ENCODE measurements around the gene HSD11B1.

The HSD11B1 gene

DNA sequence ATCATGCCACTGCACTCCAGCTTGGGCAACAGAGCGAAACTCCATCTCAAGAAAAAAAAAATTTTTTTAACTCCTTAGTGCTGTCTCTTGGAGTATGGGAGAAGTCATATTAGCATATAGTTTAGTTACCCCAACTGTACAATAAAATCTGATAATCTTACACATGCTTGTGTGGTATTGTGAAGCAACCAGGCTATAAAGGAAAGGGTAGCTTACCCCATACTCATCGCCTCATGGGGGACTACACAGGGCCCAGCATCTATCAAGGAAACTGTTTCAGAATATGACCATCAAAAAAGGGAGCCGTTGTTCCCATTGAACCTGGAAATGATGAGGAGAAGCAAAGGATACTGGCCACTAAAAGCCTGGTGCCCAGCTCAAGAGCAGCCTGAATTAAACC is 48.2 kb downstream of the HSD11B1 start:
- no peak overlapping the region for H3K27ac Mint-ChIP-seq
- no peaks in the 10 kb centered on the region for H3K9me3 Mint-ChIP-seq
- no peaks in the 10 kb centered on the region for H3K4me1 Mint-ChIP-seq
- TF ChIP-seq, protein P1, sequence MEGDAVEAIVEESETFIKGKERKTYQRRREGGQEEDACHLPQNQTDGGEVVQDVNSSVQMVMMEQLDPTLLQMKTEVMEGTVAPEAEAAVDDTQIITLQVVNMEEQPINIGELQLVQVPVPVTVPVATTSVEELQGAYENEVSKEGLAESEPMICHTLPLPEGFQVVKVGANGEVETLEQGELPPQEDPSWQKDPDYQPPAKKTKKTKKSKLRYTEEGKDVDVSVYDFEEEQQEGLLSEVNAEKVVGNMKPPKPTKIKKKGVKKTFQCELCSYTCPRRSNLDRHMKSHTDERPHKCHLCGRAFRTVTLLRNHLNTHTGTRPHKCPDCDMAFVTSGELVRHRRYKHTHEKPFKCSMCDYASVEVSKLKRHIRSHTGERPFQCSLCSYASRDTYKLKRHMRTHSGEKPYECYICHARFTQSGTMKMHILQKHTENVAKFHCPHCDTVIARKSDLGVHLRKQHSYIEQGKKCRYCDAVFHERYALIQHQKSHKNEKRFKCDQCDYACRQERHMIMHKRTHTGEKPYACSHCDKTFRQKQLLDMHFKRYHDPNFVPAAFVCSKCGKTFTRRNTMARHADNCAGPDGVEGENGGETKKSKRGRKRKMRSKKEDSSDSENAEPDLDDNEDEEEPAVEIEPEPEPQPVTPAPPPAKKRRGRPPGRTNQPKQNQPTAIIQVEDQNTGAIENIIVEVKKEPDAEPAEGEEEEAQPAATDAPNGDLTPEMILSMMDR (IDR thresholded peaks at IDR 0.05; ENCODE audit: unreplicated experiment in 3 of 3): no peak
- peaks cover 20% of the 10 kb centered on the region for H3K27me3 Mint-ChIP-seq (ENCODE audit: low read depth)
- no peaks in the 10 kb centered on the region for H3K36me3 Mint-ChIP-seq (ENCODE audit: low read depth)
- H3K4me3 Mint-ChIP-seq: no peak overlapping the region

GRCh38 chr1:209755256-209755655 is 50.6 kb downstream of the HSD11B1 start:
- Mint-ChIP-seq H3K36me3 (ENCODE audit: low read depth) (no peaks in the 10 kb centered on the region), H3K4me3 (no peak overlapping the region), H3K27me3 (ENCODE audit: low read depth) (peaks cover 26% of the 10 kb centered on the region), H3K4me1 (peaks cover 9% of the 10 kb centered on the region), H3K27ac (no peak overlapping the region), H3K9me3 (no peaks in the 10 kb centered on the region)
- TF ChIP-seq, protein P1 (IDR thresholded peaks at IDR 0.05; ENCODE audit: unreplicated experiment in 3 of 3): no peak

DNA sequence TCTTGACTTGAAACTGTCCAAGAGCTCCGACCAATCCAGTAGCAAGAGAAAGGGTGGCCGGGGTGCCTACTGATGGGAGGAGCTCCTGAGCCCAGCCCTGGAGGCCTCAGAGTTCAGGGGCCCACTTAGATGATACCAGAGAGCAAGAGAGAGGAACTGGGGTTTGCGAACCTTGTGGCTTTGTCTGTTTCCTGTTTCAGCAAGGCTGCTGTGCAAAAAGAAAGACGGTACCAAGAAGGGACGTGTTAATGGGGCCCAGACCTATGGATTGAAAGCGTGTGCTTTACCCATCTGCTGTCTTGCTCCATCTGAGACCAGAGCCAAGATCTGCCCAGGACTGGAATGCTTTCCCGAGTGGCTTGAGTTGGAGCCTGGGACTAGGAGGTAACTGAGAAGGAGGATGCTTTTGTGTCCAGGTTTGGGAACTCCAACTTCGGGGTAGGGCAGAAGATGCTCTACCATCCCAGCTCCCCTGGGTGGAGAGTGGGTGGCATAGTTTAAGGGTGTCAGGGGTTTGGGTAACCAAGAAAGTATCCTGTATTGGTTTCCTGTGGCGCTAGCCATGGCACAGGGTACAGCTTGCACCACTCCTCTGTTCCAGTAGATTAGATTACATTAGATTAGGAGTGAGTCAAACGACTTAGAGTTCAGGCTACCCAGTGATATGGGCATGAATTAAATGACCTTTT is 51.4 kb downstream of the HSD11B1 start, which contains the start of gene TRAF3IP3:
TRAF3IP3 (plus strand) TSS at position 128 of the 689 bp plus-strand sequence. CDS start 3,987 bp downstream, outside the sequence.
- Mint-ChIP-seq H3K27ac (no peak within 1 kb of the TSS), H3K27me3 (ENCODE audit: low read depth) (peaks cover 24% of the 10 kb centered on the region), H3K9me3 (no peaks in the 10 kb centered on the region), H3K36me3 (ENCODE audit: low read depth) (no peaks in the 10 kb centered on the region), H3K4me3 (no peak within 1 kb of the TSS), H3K4me1 (peaks cover 9% of the 10 kb centered on the region)
- TF ChIP-seq, protein P1 (IDR thresholded peaks at IDR 0.05; ENCODE audit: unreplicated experiment in 3 of 3): no peak

GRCh38 chr1:209756615-209757445 is 52.2 kb downstream of the HSD11B1 start:
- Mint-ChIP-seq H3K27me3 (ENCODE audit: low read depth) (peaks cover 26% of the 10 kb centered on the region), H3K4me3 (no peak overlapping the region), H3K27ac (no peak overlapping the region), H3K36me3 (ENCODE audit: low read depth) (no peaks in the 10 kb centered on the region), H3K4me1 (peaks cover 9% of the 10 kb centered on the region), H3K9me3 (no peaks in the 10 kb centered on the region)
- TF ChIP-seq, protein P1 (IDR thresholded peaks at IDR 0.05; ENCODE audit: unreplicated experiment in 3 of 3): no peak

DNA sequence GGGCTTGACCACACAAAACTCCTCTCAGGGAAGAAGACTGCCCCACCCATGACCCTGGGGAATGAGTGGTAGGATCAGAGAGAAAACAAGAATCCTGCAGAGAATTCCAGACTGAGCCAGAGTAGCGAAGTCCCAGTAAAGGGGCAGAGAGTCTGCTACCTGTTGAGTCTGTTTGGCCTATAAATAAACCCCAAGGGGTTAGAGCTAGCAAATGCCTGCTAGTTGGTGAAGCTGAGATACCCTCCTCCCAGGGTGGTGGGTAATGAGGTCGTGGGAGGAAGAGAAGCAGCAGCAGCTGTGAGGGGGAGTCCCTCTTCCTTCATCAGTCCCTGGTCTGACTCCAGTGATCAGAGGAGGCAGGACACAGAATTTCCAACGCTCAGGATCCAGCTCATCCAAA is 53.8 kb downstream of the HSD11B1 start:
- Mint-ChIP-seq H3K36me3 (ENCODE audit: low read depth) (no peaks in the 10 kb centered on the region), H3K4me3 (no peak overlapping the region), H3K4me1 (peaks cover 9% of the 10 kb centered on the region), H3K27ac (no peak overlapping the region), H3K27me3 (ENCODE audit: low read depth) (peaks cover 38% of the 10 kb centered on the region), H3K9me3 (no peaks in the 10 kb centered on the region)
- TF ChIP-seq, protein P1 (IDR thresholded peaks at IDR 0.05; ENCODE audit: unreplicated experiment in 3 of 3): no peak
